SK-N-MC (cell line): ENCODE results near the gene TOX2.

Experiments
- EZH2 ChIP-seq: fragments of 200-600 bp; sonication (generic); IDR thresholded peaks from one replicate; pipeline ENCODE4 v1.6.1; 2017; ENCODE audit warnings: antibody characterized with exemption
- POLR2AphosphoS5 ChIP-seq: IDR thresholded peaks from 2 replicates; pipeline ENCODE4 v1.6.1; 2012; ENCODE audit warnings: mild to moderate bottlenecking, low read depth, low read length, borderline replicate concordance

GRCh38 chr20:43915211-43916072 is 790 bp downstream of the TOX2 start:
- TF ChIP-seq POLR2AphosphoS5 (no peak), EZH2 (no peak)
